Heart right ventricle (tissue), 16 donors: Measurements from ENCODE around the gene DENND1C. TPM values are rescaled to one million over a fixed set of nuclear protein-coding genes. Genes with fewer than 3 reads are reported as not detected.

Experiments used
- ATAC-seq, 8 donors: fragments of 200-7000 bp; cut with Tn5 transposase; one replicate each; pipeline ENCODE4 v1.9.1; 2020; ENCODE audit warnings: mild to moderate bottlenecking in 8 of 8, moderate library complexity in 8 of 8, moderate number of reproducible peaks in 1 of 8
- DNase-seq, 2 donors: peaks; one replicate each; pipeline ENCODE4 v3.0.0-alpha.2; 2020
- H3K27ac ChIP-seq, 10 donors: fragments of 200-600 bp; sonication (generic) in 2 of 10; one replicate each; pipeline versions ENCODE4 v1.5.0 to v1.8.0; 2020 to 2022; ENCODE audit warnings: mild to moderate bottlenecking in 3 of 10
- H3K27me3 ChIP-seq, 7 donors: fragments of 200-600 bp; one replicate each; pipeline ENCODE4 v1.8.0; 2021 to 2022; ENCODE audit warnings: mild to moderate bottlenecking in 2 of 7
- H3K36me3 ChIP-seq, 9 donors: fragments of 200-600 bp; sonication (generic) in 1 of 9; one replicate each; pipeline versions ENCODE4 v1.5.0 to v1.8.0; 2020 to 2022; ENCODE audit warnings: mild to moderate bottlenecking in 2 of 9
- H3K4me1 ChIP-seq, 9 donors: fragments of 200-600 bp; sonication (generic) in 1 of 9; one replicate each; pipeline versions ENCODE4 v1.5.0 to v1.8.0; 2020 to 2022; ENCODE audit warnings: mild to moderate bottlenecking in 4 of 9
- H3K4me3 ChIP-seq, 10 donors: fragments of 200-600 bp; sonication (generic) in 2 of 10; one replicate each; pipeline versions ENCODE4 v1.5.0 to v1.8.0; 2020 to 2022; ENCODE audit warnings: mild to moderate bottlenecking in 7 of 10, moderate library complexity in 2 of 10
- H3K9me3 ChIP-seq, 11 donors: fragments of 200-600 bp in 10 of 11; sonication (generic) in 2 of 11; one replicate each; pipeline versions ENCODE4 v1.5.0 to v1.8.0; 2013 to 2022; ENCODE audit warnings: mild to moderate bottlenecking in 2 of 11, control low read depth in 1 of 11, moderate library complexity in 1 of 11
- WGBS, 2 donors: extraction: QIAGEN DNeasy Blood & Tissue Kit; methylation state at CpG; one replicate each; pipeline ENCODE4 v1.1.7; 2013; ENCODE audit warnings: inconsistent platforms in 1 of 2; 5-methylcytosine and 5-hydroxymethylcytosine counted together
- intact Hi-C, 10 donors: fragments of 100-400 bp; cut with DNase I; formaldehyde crosslinking; loops; one replicate each; pipeline versions ENCODE4 v1.11.1 to v1.14.2; 2022
- polyA plus RNA-seq, 2 donors: library from polyadenylated mRNA; stranded (reverse); fragments of 200-250 nt; gene quantifications; one replicate each; pipeline ENCODE4 v1.2.3, GENCODE V29; 2013
- total RNA-seq, 10 donors: library from RNA; stranded (reverse); fragmentation: NEBNext Ultra II Directional in 3 of 10; extraction: Animal tissue kit (Norgen Biotek cat#: 25700) in 3 of 10; gene quantifications; one replicate each; pipeline versions ENCODE4 v1.2.1 to v1.2.4, GENCODE V29; 2021 to 2023
- TF ChIP-seq, protein P1 (sequence below), 9 donors: fragments of 200-600 bp; sonication (generic) in 2 of 9; IDR thresholded peaks; one replicate each; pipeline versions ENCODE4 v1.5.0 to v1.8.0; 2021 to 2022; ENCODE audit warnings: antibody characterized with exemption in 9 of 9, mild to moderate bottlenecking in 5 of 9, moderate library complexity in 1 of 9
- donor health status: Arrhythmogenic right ventricular cardiomyopathy.
- donor health status: ischemic (EF 13 %, LVEDD 7.1; RV severe dilation, severe dysfunction).
- donor health status: healthy with polysubstance abuse.
- donor health status: DM: no; HTN: yes; CAD: no.
- donor health status: DM: no; HTN: no; CAD: no.
- donor health status: ischemic (EF 25% LVEDD 6.9; RV normal size, moderate dysfunction).
- donor health status: ischemic (EF 25% LVEDD 5.7; RV mildly dilated, moderate dysfunction).
- donor health status: healthy.
- donor health status: DM: yes; HTN: yes; CAD: no.
- donor health status: Ischemic cardiomyopathy.
- donor health status: ischemic (EF 35%, LVEDD 5.7; RV mildly dilated, moderate dysfunction).
- donor health status: nonischemic (EF 11% LVEDD 7.7; RV severe dilation, severe dysfunction).
- donor health status: DM: yes; HTN: yes; CAD: no.
- donor health status: PGD.
- donor health status: ischemic (EF 29% LVEDD 5.4; RV normal size, mild dysfunction).
- donor health status: nonischemic (EF 23%, LVEDD 6.1; RV moderate dilation, normal function).

DENND1C gene
- total and polyA plus RNA-seq, 12 donors: 0.09 to 4.0 (median 0.69) TPM

DNA sequence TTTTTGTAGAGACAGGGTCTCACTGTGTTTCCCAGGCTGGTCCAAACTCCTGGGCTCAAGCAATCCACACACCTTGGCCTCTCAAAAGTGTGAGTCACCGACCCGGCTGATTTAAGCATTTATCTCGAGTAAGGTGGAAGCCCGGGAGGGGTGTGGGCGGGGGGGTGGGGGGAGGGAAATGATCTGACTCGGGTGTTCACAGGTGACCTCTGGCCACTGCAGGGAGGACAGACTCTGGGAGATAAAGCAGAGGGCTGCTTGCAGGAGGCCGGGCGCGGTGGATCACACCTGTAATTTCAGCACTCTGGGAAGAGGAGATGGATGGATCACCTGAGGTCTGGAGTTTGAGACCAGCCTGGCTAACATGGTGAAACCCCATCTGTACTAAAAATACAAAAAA is 7.9 kb downstream of the DENND1C start:
- ATAC-seq: no peak

DNA sequence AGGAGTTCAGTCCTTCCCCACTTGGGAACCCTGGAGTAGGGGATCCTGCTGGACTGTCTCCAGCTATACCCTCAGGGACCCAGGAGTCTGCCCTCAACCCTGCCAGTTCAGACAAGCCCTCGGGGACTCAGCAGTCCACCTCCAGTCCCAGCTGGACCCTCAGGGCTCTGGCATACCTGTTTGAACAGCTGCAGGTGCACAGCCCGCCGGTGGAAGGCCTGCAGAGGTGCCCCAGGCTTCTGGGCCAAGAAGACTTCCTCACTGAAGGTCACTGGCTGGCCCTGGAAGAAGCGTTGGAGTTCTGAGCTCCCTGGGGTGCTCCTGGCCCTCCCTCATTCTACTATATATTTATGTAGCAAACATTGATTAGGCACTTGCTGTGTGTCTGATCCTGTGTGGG is 8.9 kb downstream of the DENND1C start:
- Histone ChIP-seq H3K27me3 (peaks cover 0 to 57% (median 35%) of the 10 kb centered on the region in 7 donors), H3K4me3 (no peak overlapping the region), H3K9me3 (no peaks in the 10 kb centered on the region), H3K4me1 (peaks cover 0 to 18% (median 4%) of the 10 kb centered on the region in 9 donors), H3K36me3 (peaks cover 0 to 42% (median 0%) of the 10 kb centered on the region in 9 donors), H3K27ac (no peak overlapping the region)
- WGBS, 2 donors: 68 to 74% methylated on average over 4 of the region's 4 CpGs
- intact Hi-C loops: no loop called here
- ATAC-seq (no peak), DNase-seq (no peak)
- TF ChIP-seq, protein P1, sequence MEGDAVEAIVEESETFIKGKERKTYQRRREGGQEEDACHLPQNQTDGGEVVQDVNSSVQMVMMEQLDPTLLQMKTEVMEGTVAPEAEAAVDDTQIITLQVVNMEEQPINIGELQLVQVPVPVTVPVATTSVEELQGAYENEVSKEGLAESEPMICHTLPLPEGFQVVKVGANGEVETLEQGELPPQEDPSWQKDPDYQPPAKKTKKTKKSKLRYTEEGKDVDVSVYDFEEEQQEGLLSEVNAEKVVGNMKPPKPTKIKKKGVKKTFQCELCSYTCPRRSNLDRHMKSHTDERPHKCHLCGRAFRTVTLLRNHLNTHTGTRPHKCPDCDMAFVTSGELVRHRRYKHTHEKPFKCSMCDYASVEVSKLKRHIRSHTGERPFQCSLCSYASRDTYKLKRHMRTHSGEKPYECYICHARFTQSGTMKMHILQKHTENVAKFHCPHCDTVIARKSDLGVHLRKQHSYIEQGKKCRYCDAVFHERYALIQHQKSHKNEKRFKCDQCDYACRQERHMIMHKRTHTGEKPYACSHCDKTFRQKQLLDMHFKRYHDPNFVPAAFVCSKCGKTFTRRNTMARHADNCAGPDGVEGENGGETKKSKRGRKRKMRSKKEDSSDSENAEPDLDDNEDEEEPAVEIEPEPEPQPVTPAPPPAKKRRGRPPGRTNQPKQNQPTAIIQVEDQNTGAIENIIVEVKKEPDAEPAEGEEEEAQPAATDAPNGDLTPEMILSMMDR (IDR thresholded peaks at IDR 0.05): no peak

More for the DNA sequence above, 7.9 kb downstream of the DENND1C start:
- WGBS, 2 donors: 55 to 56% methylated on average over 9 of the region's 9 CpGs
- Histone ChIP-seq H3K4me1 (peaks cover 0 to 18% (median 4%) of the 10 kb centered on the region in 9 donors), H3K27me3 (peaks cover 0 to 54% (median 38%) of the 10 kb centered on the region in 7 donors), H3K36me3 (peaks cover 0 to 40% (median 0%) of the 10 kb centered on the region in 9 donors), H3K27ac (no peak overlapping the region), H3K9me3 (no peaks in the 10 kb centered on the region), H3K4me3 (no peak overlapping the region)
- no peak for DNase-seq
- intact Hi-C loops: no loop called here
- TF ChIP-seq, protein P1 (IDR thresholded peaks at IDR 0.05): no peak

DNA sequence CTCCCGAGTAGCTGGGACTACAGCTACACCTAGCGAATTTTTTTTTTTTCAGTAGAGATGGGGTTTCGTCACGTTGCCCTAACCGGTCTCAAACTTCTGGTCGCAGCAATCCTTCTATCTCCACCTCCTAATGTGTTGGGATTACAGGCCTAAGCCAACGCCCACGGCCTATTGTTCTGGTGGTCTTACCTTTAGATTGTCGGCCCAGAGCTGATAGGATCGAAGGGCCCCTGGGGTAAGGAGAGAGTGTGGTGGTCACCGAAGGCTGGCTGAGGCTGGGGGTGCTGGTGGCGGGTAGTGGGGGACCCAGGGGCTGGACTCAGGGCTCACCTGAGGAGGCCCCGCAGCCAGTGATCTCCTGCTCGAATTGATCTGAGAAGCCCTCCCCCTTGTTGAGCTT is 10.5 kb downstream of the DENND1C start:
- WGBS, 2 donors: 73 to 80% methylated on average over 14 of the region's 14 CpGs
- Histone ChIP-seq H3K36me3 (peaks cover 0 to 33% (median 0%) of the 10 kb centered on the region in 9 donors), H3K27me3 (peaks cover 0 to 47% (median 23%) of the 10 kb centered on the region in 7 donors), H3K4me1 (peaks cover 0 to 9% (median 4%) of the 10 kb centered on the region in 9 donors), H3K9me3 (no peaks in the 10 kb centered on the region), H3K27ac (no peak overlapping the region), H3K4me3 (no peak overlapping the region)
- intact Hi-C loops: no loop called here
- ATAC-seq: no peak
- no peak for DNase-seq
- TF ChIP-seq, protein P1 (IDR thresholded peaks at IDR 0.05): no peak

DNA sequence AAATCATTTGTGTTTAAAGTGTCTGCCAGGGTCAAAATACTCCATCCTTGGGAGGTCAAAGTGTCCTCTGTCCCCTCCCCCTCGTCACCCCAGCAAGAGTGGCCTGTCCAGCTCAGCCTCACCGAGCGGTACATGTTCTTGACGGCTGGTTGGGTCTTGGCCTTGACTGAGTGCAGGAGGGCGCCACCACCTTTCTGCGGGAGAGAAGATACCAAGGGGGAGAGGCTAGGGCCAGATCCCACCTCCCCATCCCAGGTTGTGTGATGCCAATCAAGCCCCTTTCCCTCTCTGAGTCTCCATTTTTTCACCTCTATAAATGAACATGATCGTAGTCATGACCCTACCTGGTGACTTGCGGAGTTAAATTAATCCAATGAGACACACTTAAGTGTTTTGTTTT is 11.4 kb downstream of the DENND1C start:
- TF ChIP-seq, protein P1 (IDR thresholded peaks at IDR 0.05): no peak
- intact Hi-C loops: no loop called here

More for the DNA sequence above, 11.4 kb downstream of the DENND1C start:
- no peak overlapping the region for H3K4me3 ChIP-seq
- H3K27ac ChIP-seq: no peak overlapping the region
- H3K9me3 ChIP-seq: no peaks in the 10 kb centered on the region
- ATAC-seq (no peak), DNase-seq (no peak)
- H3K27me3 ChIP-seq: peaks cover 0 to 47% (median 23%) of the 10 kb centered on the region in 7 donors
- WGBS, 2 donors: 67 to 71% methylated on average over 8 of the region's 8 CpGs
- H3K36me3 ChIP-seq: peaks cover 0 to 24% (median 0%) of the 10 kb centered on the region in 9 donors
- no peaks in the 10 kb centered on the region for H3K4me1 ChIP-seq
